Muscle of leg (tissue), 11 donors: ENCODE data around the gene RETREG3. TPM values are rescaled to one million over a fixed set of nuclear protein-coding genes. Genes with fewer than 3 reads are reported as not detected.
A peak's percentile ranks its signal among the peaks of the same experiment; 100 is the strongest.
"Not testable (repeated sequence)": the region's sequence is repeated elsewhere in the genome, so short reads cannot be mapped to it uniquely, and the experiment has no call there.

Source experiments
- DNase-seq: peaks from one replicate; pipeline ENCODE4 v3.0.0; 2013
- H3K27ac ChIP-seq: one replicate; pipeline ENCODE4 v1.5.1; 2013; ENCODE audit warnings: mild to moderate bottlenecking, low read length, control low read depth
- H3K27me3 ChIP-seq: one replicate; pipeline ENCODE4 v1.6.1; 2013; ENCODE audit warnings: low read length; ENCODE audit not compliant: control insufficient read depth, insufficient read depth
- H3K36me3 ChIP-seq: one replicate; pipeline ENCODE4 v1.6.1; 2013; ENCODE audit warnings: low read length; ENCODE audit not compliant: control insufficient read depth, insufficient read depth
- H3K4me1 ChIP-seq: one replicate; pipeline ENCODE4 v1.6.1; 2013; ENCODE audit warnings: low read length; ENCODE audit not compliant: control insufficient read depth, insufficient read depth
- H3K4me3 ChIP-seq: one replicate; pipeline ENCODE4 v1.5.1; 2013; ENCODE audit warnings: low read length, control low read depth
- H3K9me3 ChIP-seq: replicated peaks from 2 replicates; pipeline ENCODE4 v1.6.1; 2013; ENCODE audit warnings: low read depth, low read length; ENCODE audit not compliant: control insufficient read depth
- WGBS: methylation state at CpG from one replicate; pipeline ENCODE4 v1.1.5; 2013; ENCODE audit warnings: missing lambda C conversion rate; ENCODE audit not compliant: insufficient coverage; 5-methylcytosine and 5-hydroxymethylcytosine counted together
- polyA plus RNA-seq, 8 donors: library from polyadenylated mRNA; unstranded; fragments of 120-200 nt; gene quantifications; one replicate each; pipeline versions ENCODE4 v1.2.1 to v1.2.3, GENCODE V29; 2013; ENCODE audit warnings: inconsistent platforms in 1 of 8, low replicate concordance in 1 of 8; ENCODE audit not compliant: insufficient read length in 8 of 8, insufficient read depth in 1 of 8
- total RNA-seq: library from RNA; stranded (reverse); fragments of 120-200 nt; gene quantifications from one replicate; pipeline ENCODE4 v1.2.4, GENCODE V29; 2013

The RETREG3 gene
- total and polyA plus RNA-seq, 9 donors, result 27.6 to 39.1 (median 31.8) TPM

GRCh38 chr17:42544874-42545283, 64.3 kb downstream of the RETREG3 start:
- H3K27me3 ChIP-seq, result peaks cover 3% of the 10 kb centered on the region
- H3K27ac ChIP-seq, result peak overlapping the region; percentile 13
- H3K36me3 ChIP-seq, result peaks cover 44% of the 10 kb centered on the region
- H3K4me1 ChIP-seq, result peaks cover 37% of the 10 kb centered on the region
- no peaks in the 10 kb centered on the region for H3K9me3 ChIP-seq
- no peak overlapping the region for H3K4me3 ChIP-seq
- DNase-seq, result no peak
- WGBS, result 64% methylated on average over 4 of the region's 8 CpGs

- 81% methylated on average over 39 of the region's 39 CpGs for WGBS
- no peaks in the 10 kb centered on the region for H3K9me3 ChIP-seq
- H3K27me3 ChIP-seq, result no peaks in the 10 kb centered on the region
- H3K4me3 ChIP-seq, result no peak overlapping the region
- peak overlapping the region; percentile 84 for H3K27ac ChIP-seq
- peaks cover 58% of the 10 kb centered on the region for H3K36me3 ChIP-seq
- H3K4me1 ChIP-seq, result peaks cover 36% of the 10 kb centered on the region
- DNase-seq, result peak; percentile 85
Observed at GRCh38 chr17:42543190-42544079, 65.7 kb downstream of the RETREG3 start.

GRCh38 chr17:42541041-42541833, 67.9 kb downstream of the RETREG3 start:
- no peaks in the 10 kb centered on the region for H3K27me3 ChIP-seq
- H3K9me3 ChIP-seq, result no peaks in the 10 kb centered on the region
- peaks cover 54% of the 10 kb centered on the region for H3K4me1 ChIP-seq
- no peak for DNase-seq
- peaks cover 69% of the 10 kb centered on the region for H3K36me3 ChIP-seq
- WGBS, result 87% methylated on average over 13 of the region's 17 CpGs
- H3K4me3 ChIP-seq, result no peak overlapping the region
- no peak overlapping the region for H3K27ac ChIP-seq

- peaks cover 66% of the 10 kb centered on the region for H3K36me3 ChIP-seq
- H3K27me3 ChIP-seq, H3K4me3 ChIP-seq, DNase-seq, H3K9me3 ChIP-seq, H3K27ac ChIP-seq: not testable (repeated sequence)
- 100% methylated on average over 3 of the region's 4 CpGs for WGBS
- H3K4me1 ChIP-seq, result peaks cover 56% of the 10 kb centered on the region
Observed at GRCh38 chr17:42540558-42540957, 68.6 kb downstream of the RETREG3 start.

GRCh38 chr17:42538482-42538881, 70.7 kb downstream of the RETREG3 start:
- H3K4me3 ChIP-seq, result no peak overlapping the region
- peaks cover 54% of the 10 kb centered on the region for H3K36me3 ChIP-seq
- no peak overlapping the region for H3K27ac ChIP-seq
- H3K9me3 ChIP-seq, result no peaks in the 10 kb centered on the region
- WGBS, result 97% methylated on average over 9 of the region's 14 CpGs
- peaks cover 44% of the 10 kb centered on the region for H3K4me1 ChIP-seq
- H3K27me3 ChIP-seq, result no peaks in the 10 kb centered on the region
- no peak for DNase-seq

GRCh38 chr17:42537826-42538451, 71.2 kb downstream of the RETREG3 start:
- H3K4me1 ChIP-seq, result peaks cover 39% of the 10 kb centered on the region
- H3K36me3 ChIP-seq, result peaks cover 49% of the 10 kb centered on the region
- no peak overlapping the region for H3K27ac ChIP-seq
- no peak for DNase-seq
- no peak overlapping the region for H3K4me3 ChIP-seq
- H3K9me3 ChIP-seq, result no peaks in the 10 kb centered on the region
- 100% methylated on average over 2 of the region's 5 CpGs for WGBS
- no peaks in the 10 kb centered on the region for H3K27me3 ChIP-seq

- H3K9me3 ChIP-seq, result no peaks in the 10 kb centered on the region
- DNase-seq, result no peak
- peak overlapping the region; percentile 68 for H3K4me3 ChIP-seq
- peak overlapping the region; percentile 94 for H3K27ac ChIP-seq
- WGBS, result 86% methylated on average over 16 of the region's 31 CpGs
- no peaks in the 10 kb centered on the region for H3K27me3 ChIP-seq
- H3K4me1 ChIP-seq, result peaks cover 32% of the 10 kb centered on the region
- peaks cover 42% of the 10 kb centered on the region for H3K36me3 ChIP-seq
Observed at GRCh38 chr17:42537156-42537805, 71.9 kb downstream of the RETREG3 start.

- peak overlapping the region; percentile 68 for H3K4me3 ChIP-seq
- no peaks in the 10 kb centered on the region for H3K27me3 ChIP-seq
- no peaks in the 10 kb centered on the region for H3K9me3 ChIP-seq
- H3K4me1 ChIP-seq, result peaks cover 33% of the 10 kb centered on the region
- under 1% methylated on average over 52 of the region's 65 CpGs for WGBS
- peak overlapping the region; percentile 94 for H3K27ac ChIP-seq
- peak; percentile 93 for DNase-seq
- H3K36me3 ChIP-seq, result peaks cover 39% of the 10 kb centered on the region
Observed at GRCh38 chr17:42536372-42537155, 72.6 kb downstream of the RETREG3 start.

- Histone ChIP-seq H3K4me1 (peaks cover 33% of the 10 kb centered on the region), H3K27me3 (no peaks in the 10 kb centered on the region), H3K9me3 (no peaks in the 10 kb centered on the region), H3K4me3 (peak within 1 kb of the TSS; percentile 68), H3K36me3 (peaks cover 33% of the 10 kb centered on the region), H3K27ac (peak within 1 kb of the TSS; percentile 94)
- DNase-seq, result peak; percentile 97
- WGBS, result under 1% methylated on average over 40 of the region's 40 CpGs
Observed at GRCh38 chr17:42536048-42536371, 73.2 kb downstream of the RETREG3 start, which contains the start of gene NAGLU. TSS of gene NAGLU (plus strand) at chr17:42536241. CDS start at chr17:42536273, 32 bp downstream.
